HCT116 (cell line): ENCODE data around the gene CBY1. TPM values are rescaled to one million over a fixed set of nuclear protein-coding genes. Genes with fewer than 3 reads are reported as not detected.

Experiments
- ATAC-seq: fragments of 200-7000 bp; cut with Tn5 transposase; 2 replicates; pipeline ENCODE4 v1.9.1; 2020; ENCODE audit warnings: mild to moderate bottlenecking, moderate library complexity
- BruUV-seq: library from RNA; stranded (reverse); fragments of 400-500 nt; replicated peaks from 2 replicates; lab custom pipeline; 2021; lab: Mats Ljungman, UMichigan
- CTCF ChIA-PET: fragments of 300-600 bp; sonication (Branson Sonifier 250); formaldehyde crosslinking; loops from one replicate; lab custom pipeline; 2021; ENCODE audit warnings: antibody characterized with exemption; lab: Charles Lee
- POLR2A ChIA-PET: fragments of 300-600, 350-600 bp; sonication (Branson Sonifier 250); formaldehyde crosslinking; loops from one replicate; lab custom pipeline; 2021; ENCODE audit warnings: antibody characterized with exemption; lab: Charles Lee
- RAD21 ChIA-PET, 2 experiments: fragments of 300-600 bp; sonication (Branson Sonifier 250); formaldehyde crosslinking; loops; one replicate each; lab custom pipeline; 2023; ENCODE audit warnings: low total read pairs in 2 of 2; ENCODE audit not compliant: uncharacterized antibody in 2 of 2, unreplicated experiment in 2 of 2, low non-redundant PET in 1 of 2; lab: Charles Lee
- DNase-seq: peaks from one replicate; pipeline ENCODE4 v3.0.0-alpha.2; 2010; ENCODE audit warnings: low read depth, low spot score
- H2AFZ ChIP-seq: fragments of 200-600 bp; shearing (Covaris generic), sonication (generic); 2 replicates; pipeline ENCODE4 v1.6.1; 2017; ENCODE audit warnings: low read depth, mixed run types, mixed read lengths, antibody characterized with exemption, low read length; ENCODE audit not compliant: poor library complexity, severe bottlenecking
- H3K27ac ChIP-seq: 2 replicates; pipeline ENCODE4 v1.5.1; 2012; ENCODE audit warnings: low read depth, low read length
- H3K27me3 ChIP-seq: fragments of 200-600 bp; sonication (generic); 2 replicates; pipeline ENCODE4 v1.6.1; 2016; ENCODE audit warnings: mixed run types, low read length, mixed read lengths; ENCODE audit not compliant: insufficient read depth
- H3K36me3 ChIP-seq, 2 experiments: fragments of 200-500 bp in 1 of 2; fragments of 200-600 bp in 1 of 2; sonication (Bioruptor generic) in 1 of 2; sonication (generic) in 1 of 2; 2 replicates each; pipeline versions ENCODE4 v1.5.1 to v1.6.1; 2014 to 2016; ENCODE audit warnings: low read length in 2 of 2, inconsistent platforms in 1 of 2, mixed read lengths in 1 of 2, mixed run types in 1 of 2; ENCODE audit not compliant: insufficient read depth in 2 of 2, control insufficient read depth in 1 of 2
- H3K4me1 ChIP-seq, 2 experiments: fragments of 200-600 bp in 1 of 2; sonication (generic) in 1 of 2; 2 replicates each; pipeline versions ENCODE4 v1.5.1 to v1.6.1; 2012 to 2017; ENCODE audit warnings: low read length in 2 of 2, inconsistent platforms in 1 of 2, mild to moderate bottlenecking in 1 of 2, mixed read lengths in 1 of 2, mixed run types in 1 of 2, moderate library complexity in 1 of 2; ENCODE audit not compliant: insufficient read depth in 2 of 2, control insufficient read depth in 1 of 2
- H3K4me2 ChIP-seq: fragments of 200-600 bp; sonication (generic); 2 replicates; pipeline ENCODE4 v1.6.1; 2017; ENCODE audit warnings: mixed run types, low read length, mixed read lengths
- H3K4me3 ChIP-seq, 2 experiments: fragments of 200-600 bp in 1 of 2; sonication (generic) in 1 of 2; replicated peaks in 1 of 2; 2 replicates each; pipeline ENCODE4 v1.5.1; 2011 to 2016; ENCODE audit warnings: low read length in 2 of 2, control low read depth in 1 of 2, low read depth in 1 of 2, mild to moderate bottlenecking in 1 of 2, mixed read lengths in 1 of 2, mixed run types in 1 of 2
- H3K79me2 ChIP-seq: fragments of 200-600 bp; sonication (generic); 2 replicates; pipeline ENCODE4 v1.6.1; 2017; ENCODE audit warnings: mild to moderate bottlenecking, mixed run types, low read length, moderate library complexity, mixed read lengths; ENCODE audit not compliant: insufficient read depth
- H3K9ac ChIP-seq: fragments of 200-600 bp; sonication (generic); 2 replicates; pipeline ENCODE4 v1.6.1; 2016; ENCODE audit warnings: low read length, mixed read lengths
- H3K9me2 ChIP-seq: fragments of 200-600 bp; sonication (generic), shearing (Covaris generic); 2 replicates; pipeline ENCODE4 v1.6.1; 2017; ENCODE audit warnings: mixed run types, mild to moderate bottlenecking, moderate library complexity; ENCODE audit not compliant: insufficient read depth
- H3K9me3 ChIP-seq, 2 experiments: fragments of 200-500 bp in 1 of 2; fragments of 200-600 bp in 1 of 2; sonication (Bioruptor generic) in 1 of 2; sonication (generic) in 1 of 2; 2 replicates each; pipeline ENCODE4 v1.6.1; 2014 to 2017; ENCODE audit warnings: low read length in 2 of 2, mixed read lengths in 2 of 2, inconsistent platforms in 1 of 2, low read depth in 1 of 2, mild to moderate bottlenecking in 1 of 2, mixed run types in 1 of 2, moderate library complexity in 1 of 2; ENCODE audit not compliant: control insufficient read depth in 1 of 2, insufficient read depth in 1 of 2
- H4K20me1 ChIP-seq: fragments of 200-600 bp; sonication (generic), shearing (Covaris generic); 2 replicates; pipeline ENCODE4 v1.6.1; 2017; ENCODE audit warnings: mixed run types, mild to moderate bottlenecking, moderate library complexity; ENCODE audit not compliant: insufficient read depth
- CBX3 ChIP-seq: IDR thresholded peaks from 2 replicates; pipeline ENCODE4 v1.6.1; 2012; ENCODE audit warnings: low read depth
- CEBPB ChIP-seq: IDR thresholded peaks from 2 replicates; pipeline ENCODE4 v1.6.1; 2012; ENCODE audit warnings: low read depth
- CTCF ChIP-seq, 3 experiments: fragments of 200-600 bp in 1 of 3; sonication (generic) in 1 of 3; IDR thresholded peaks in 2 of 3; conservative IDR thresholded peaks in 1 of 3; 2 replicates each; pipeline ENCODE4 v1.5.1; 2012 to 2017; ENCODE audit warnings: low read depth in 2 of 3, low read length in 2 of 3, antibody characterized with exemption in 1 of 3, borderline replicate concordance in 1 of 3, control low read depth in 1 of 3, mild to moderate bottlenecking in 1 of 3, mixed read lengths in 1 of 3, mixed run types in 1 of 3, moderate library complexity in 1 of 3; ENCODE audit not compliant: insufficient read depth in 1 of 3
- EGR1 ChIP-seq: IDR thresholded peaks from 2 replicates; pipeline ENCODE4 v1.6.1; 2012; ENCODE audit warnings: low read depth
- EZH2 ChIP-seq: fragments of 200-600 bp; sonication (generic); IDR thresholded peaks from 2 replicates; pipeline ENCODE4 v1.6.1; 2017; ENCODE audit warnings: antibody characterized with exemption, mixed run types
- EZH2phosphoT487 ChIP-seq: fragments of 200-600 bp; IDR thresholded peaks from 2 replicates; pipeline ENCODE4 v1.6.1; 2018; ENCODE audit warnings: antibody characterized with exemption, borderline replicate concordance
- FOSL1 ChIP-seq: IDR thresholded peaks from 2 replicates; pipeline ENCODE4 v1.6.1; 2012; ENCODE audit warnings: low read depth
- JUND ChIP-seq: IDR thresholded peaks from 2 replicates; pipeline ENCODE4 v1.6.1; 2012
- POLR2A ChIP-seq: IDR thresholded peaks from 2 replicates; pipeline ENCODE4 v1.7.0; 2011; ENCODE audit warnings: borderline replicate concordance; ENCODE audit not compliant: insufficient read depth, insufficient read length; ENCODE audit errors: extremely low read depth
- POLR2AphosphoS5 ChIP-seq: IDR thresholded peaks from 2 replicates; pipeline ENCODE4 v1.6.1; 2011; ENCODE audit warnings: mild to moderate bottlenecking, low read depth, low read length, moderate library complexity
- RAD21 ChIP-seq: IDR thresholded peaks from 2 replicates; pipeline ENCODE4 v1.6.1; 2012; ENCODE audit warnings: low read depth, mild to moderate bottlenecking
- REST ChIP-seq: IDR thresholded peaks from 2 replicates; pipeline ENCODE4 v1.6.1; 2012; ENCODE audit warnings: low read depth
- SIN3A ChIP-seq: IDR thresholded peaks from 2 replicates; pipeline ENCODE4 v1.6.1; 2012; ENCODE audit warnings: low read depth
- SP1 ChIP-seq: IDR thresholded peaks from 2 replicates; pipeline ENCODE4 v1.6.1; 2012; ENCODE audit warnings: low read depth
- SRF ChIP-seq: IDR thresholded peaks from 2 replicates; pipeline ENCODE4 v1.6.1; 2012; ENCODE audit warnings: low read depth
- TCF7L2 ChIP-seq: IDR thresholded peaks from 2 replicates; pipeline ENCODE4 v1.7.0; 2011; ENCODE audit warnings: borderline replicate concordance, inconsistent platforms; ENCODE audit not compliant: insufficient read depth, insufficient read length; ENCODE audit errors: extremely low read depth
- YY1 ChIP-seq: IDR thresholded peaks from 2 replicates; pipeline ENCODE4 v1.6.1; 2011; ENCODE audit warnings: low read length, low read depth, moderate library complexity, mild to moderate bottlenecking; ENCODE audit not compliant: insufficient replicate concordance; ENCODE audit errors: extremely low read depth
- ZBTB33 ChIP-seq: IDR thresholded peaks from 2 replicates; pipeline ENCODE4 v1.6.1; 2011; ENCODE audit warnings: mild to moderate bottlenecking, low read length, moderate library complexity; ENCODE audit not compliant: insufficient replicate concordance; ENCODE audit errors: extremely low read depth
- ZFX ChIP-seq: fragments of 450-650 bp; IDR thresholded peaks from 2 replicates; pipeline ENCODE4 v1.6.1; 2017
- ZNF274 ChIP-seq: fragments of 200-500 bp; sonication (Bioruptor generic); IDR thresholded peaks from 2 replicates; pipeline ENCODE4 v1.6.1; 2014; ENCODE audit warnings: mild to moderate bottlenecking, low read depth, low read length, inconsistent platforms
- intact Hi-C: fragments of 100-400 bp; cut with micrococcal nuclease; formaldehyde crosslinking; loops from 2 replicates; pipeline ENCODE4 v1.10.0; 2022
- total RNA-seq: library from RNA; stranded (reverse); gene quantifications from one replicate; pipeline ENCODE4 v1.2.1, GENCODE V29; 2021; ENCODE audit not compliant: unreplicated experiment
- TF ChIP-seq, protein P1 (sequence below): IDR thresholded peaks from 2 replicates; pipeline ENCODE4 v1.6.1; 2012

The CBY1 gene
- total RNA-seq, 1 experiment from 2014 or later: 27.6 TPM

GRCh38 chr22:38718414-38718813 is 62.0 kb downstream of the CBY1 start:
- peak; percentile 100 for ATAC-seq
- intact Hi-C loops: no loop called here
- POLR2A ChIA-PET: interaction anchor here (0.6 to 1.8 kb wide), 6 partner anchors 11 to 541 kb away, joined by 3 to 6 read pairs (median 4); partner anchors contain the start of genes GTPBP1 and TOMM22
- RAD21 ChIA-PET: no interaction called here
- Histone ChIP-seq H2AFZ (no peak overlapping the region), H3K9ac (peak overlapping the region; percentile 19), H3K79me2 (peaks cover 35% of the 10 kb centered on the region), H3K4me1 (peaks cover 12 to 21% of the 10 kb centered on the region in 2 experiments), H3K9me3 (no peaks in the 10 kb centered on the region), H3K36me3 (peaks cover 18% of the 10 kb centered on the region in 2 experiments; a peak in 3 of 4 replicates), H3K9me2 (no peaks in the 10 kb centered on the region), H4K20me1 (no peaks in the 10 kb centered on the region), H3K27ac (peak overlapping the region; percentile 45; the same call in 1 of the 2 replicates), H3K27me3 (no peaks in the 10 kb centered on the region), H3K4me3 (0 out of 4 replicates have a peak overlapping the region, but pooled peaks of 1 of the 2 experiments have one; percentile 15), H3K4me2 (peak overlapping the region; percentile 72)
- DNase-seq: peak; percentile 70
- CTCF ChIA-PET: interaction anchor here (1.1 to 1.6 kb wide), 7 partner anchors 10 to 666 kb away, joined by 3 to 5 read pairs (median 4); partner anchors contain the start of gene TOMM22
- BruUV-seq: no TSS peak
- TF ChIP-seq EZH2: no peak
- TF ChIP-seq JUND: peak; percentile 78
- no peak for TF ChIP-seq TCF7L2
- no peak for TF ChIP-seq SRF
- no peak for TF ChIP-seq ZBTB33
- TF ChIP-seq SIN3A: no peak
- TF ChIP-seq CEBPB: no peak
- TF ChIP-seq ZNF274: no peak
- TF ChIP-seq CBX3: no peak
- no peak for TF ChIP-seq REST
- TF ChIP-seq CTCF (IDR thresholded peaks at IDR 0.05 in 2 of 3, conservative IDR thresholded peaks at IDR 0.05 in 1 of 3; ENCODE audit: borderline replicate concordance in 1 of 3, insufficient read depth in 1 of 3, low read depth in 2 of 3, low read length in 2 of 3): peak in 2 of 3 experiments; percentile 45 to 84; a peak in 4 of 6 replicates
- TF ChIP-seq POLR2AphosphoS5: peak; percentile 33; the same call in 1 of the 2 replicates
- peak; percentile 76 for TF ChIP-seq FOSL1
- no peak for TF ChIP-seq POLR2A
- TF ChIP-seq, protein P1, sequence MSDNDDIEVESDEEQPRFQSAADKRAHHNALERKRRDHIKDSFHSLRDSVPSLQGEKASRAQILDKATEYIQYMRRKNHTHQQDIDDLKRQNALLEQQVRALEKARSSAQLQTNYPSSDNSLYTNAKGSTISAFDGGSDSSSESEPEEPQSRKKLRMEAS: no peak
- peak; percentile 66 for TF ChIP-seq EGR1
- TF ChIP-seq SP1: peak; percentile 41
- 0 out of 2 replicates have a peak, but pooled peaks have one; percentile 14 for TF ChIP-seq RAD21
- no peak for TF ChIP-seq EZH2phosphoT487
- peak; percentile 25 for TF ChIP-seq YY1
- no peak for TF ChIP-seq ZFX
